K562 (cell line): Measurements from ENCODE around the gene CARMIL1. TPM values are rescaled to one million over a fixed set of nuclear protein-coding genes. Genes with fewer than 3 reads are reported as not detected.

Source experiments
- ATAC-seq: fragments of 200-7000 bp; cut with Tn5 transposase; 3 replicates; pipeline ENCODE4 v1.9.1; 2020; ENCODE audit warnings: moderate library complexity
- BruUV-seq: library from RNA; stranded (reverse); fragments of 400-500 nt; replicated peaks from 2 replicates; lab custom pipeline; 2021; lab: Mats Ljungman, UMichigan
- CTCF ChIA-PET: fragments of 300-600 bp; formaldehyde crosslinking; extraction: SDS; loops from one replicate; lab custom pipeline; 2021; ENCODE audit warnings: low intra/inter-chr PET ratio; lab: Yijun Ruan, JAX
- POLR2A ChIA-PET: fragments of 300-600, 350-650 bp; sonication (Branson Sonifier 250); formaldehyde crosslinking; extraction: SDS; loops from one replicate; lab custom pipeline; 2021; ENCODE audit warnings: antibody characterized with exemption, inconsistent platforms; lab: Yijun Ruan, JAX
- DNase-seq, 4 experiments: peaks; one replicate each; pipeline versions ENCODE4 v3.0.0 to v3.0.0-alpha.2; 2011 to 2018; ENCODE audit warnings: low spot score in 3 of 4, mixed read lengths in 3 of 4; ENCODE audit errors: extremely low read depth in 1 of 4
- FAIRE-seq: peaks from 2 replicates; lab custom pipeline; 2011; peaks lifted over from hg19 to GRCh38; lab: Jason Lieb, UNC
- H2AFZ ChIP-seq: 2 replicates; pipeline ENCODE4 v1.6.0; 2011; ENCODE audit warnings: low read depth, low read length, control low read depth, inconsistent platforms
- H3K27ac ChIP-seq: fragments of 200-600 bp; 3 replicates; pipeline ENCODE4 v1.8.0; 2011; ENCODE audit warnings: low read depth, mild to moderate bottlenecking, control low read depth, inconsistent platforms, low read length, moderate library complexity, mixed read lengths; ENCODE audit errors: extremely low read depth
- H3K27me3 ChIP-seq, 2 experiments: fragments of 300-600 bp in 1 of 2; 2 replicates in 1 of 2; 3 replicates in 1 of 2; pipeline versions ENCODE4 v1.6.0 to v1.8.0; 2011; ENCODE audit warnings: inconsistent platforms in 2 of 2, low read length in 2 of 2, mild to moderate bottlenecking in 1 of 2, mixed read lengths in 1 of 2, moderate library complexity in 1 of 2; ENCODE audit not compliant: control insufficient read depth in 2 of 2, insufficient read depth in 2 of 2
- H3K36me3 ChIP-seq: fragments of 300-600 bp; 3 replicates; pipeline ENCODE4 v1.8.0; 2011; ENCODE audit warnings: mild to moderate bottlenecking, low read length, inconsistent platforms; ENCODE audit not compliant: control insufficient read depth, insufficient read depth
- H3K4me1 ChIP-seq, 2 experiments: fragments of 200-600 bp in 1 of 2; replicated peaks in 1 of 2; 2 replicates in 1 of 2; 3 replicates in 1 of 2; pipeline versions ENCODE4 v1.5.1 to v1.8.0; 2011; ENCODE audit warnings: inconsistent platforms in 2 of 2, low read length in 2 of 2, mild to moderate bottlenecking in 1 of 2, mixed read lengths in 1 of 2, moderate library complexity in 1 of 2; ENCODE audit not compliant: control insufficient read depth in 2 of 2, insufficient read depth in 2 of 2
- H3K4me2 ChIP-seq: 2 replicates; pipeline ENCODE4 v1.6.1; 2011; ENCODE audit warnings: low read length, control low read depth, inconsistent platforms, mixed read lengths; ENCODE audit not compliant: insufficient read depth
- H3K4me3 ChIP-seq: fragments of 200-600 bp; sonication (generic), shearing (Covaris generic); 2 replicates; pipeline ENCODE4 v1.5.1; 2016; ENCODE audit warnings: control low read depth, inconsistent platforms
- H3K79me2 ChIP-seq: fragments of 200-600 bp; 3 replicates; pipeline ENCODE4 v1.8.0; 2011; ENCODE audit warnings: low read length, inconsistent platforms; ENCODE audit not compliant: control insufficient read depth, insufficient read depth
- H3K9ac ChIP-seq, 2 experiments: 2 replicates each; pipeline versions ENCODE4 v1.6.0 to v1.6.1; 2011; ENCODE audit warnings: low read depth in 2 of 2, low read length in 2 of 2, control low read depth in 1 of 2, inconsistent platforms in 1 of 2, mild to moderate bottlenecking in 1 of 2, mixed read lengths in 1 of 2; ENCODE audit not compliant: insufficient read depth in 1 of 2
- H3K9me1 ChIP-seq: one replicate; pipeline ENCODE4 v1.6.0; 2011; ENCODE audit warnings: inconsistent platforms, mild to moderate bottlenecking, low read length, moderate library complexity; ENCODE audit not compliant: control insufficient read depth, insufficient read depth
- H3K9me3 ChIP-seq: replicated peaks from 2 replicates; pipeline ENCODE4 v1.5.1; 2011; ENCODE audit warnings: low read depth, low read length, inconsistent platforms; ENCODE audit not compliant: control insufficient read depth, insufficient read depth
- H4K20me1 ChIP-seq: replicated peaks from 2 replicates; pipeline ENCODE4 v1.6.1; 2011; ENCODE audit warnings: low read length, inconsistent platforms, mixed read lengths; ENCODE audit not compliant: control insufficient read depth, insufficient read depth
- FOXJ2 ChIP-seq: fragments of 200-800 bp; sonication (Bioruptor generic); IDR thresholded peaks from 2 replicates; pipeline ENCODE4 v1.6.1; 2016; ENCODE audit warnings: missing genetic modification characterization, missing compliant biosample characterization
- HNRNPL ChIP-seq: fragments of 200-400 bp; formaldehyde crosslinking; IDR thresholded peaks from 2 replicates; pipeline ENCODE4 v1.6.1; 2017; ENCODE audit warnings: low read depth, mild to moderate bottlenecking, low read length
- RBM17 ChIP-seq: fragments of 200-400 bp; formaldehyde crosslinking; IDR thresholded peaks from 2 replicates; pipeline ENCODE4 v1.6.1; 2017; ENCODE audit warnings: low read depth, mild to moderate bottlenecking, low read length, borderline replicate concordance
- TGIF2 ChIP-seq: sonication (generic); formaldehyde crosslinking; IDR thresholded peaks from 2 replicates; pipeline ENCODE4 v1.8.1; 2022; ENCODE audit warnings: mild to moderate bottlenecking, missing genetic modification reagents, moderate library complexity
- ZNF124 ChIP-seq: sonication (generic); formaldehyde crosslinking; IDR thresholded peaks from 2 replicates; pipeline ENCODE4 v1.8.1; 2022; ENCODE audit warnings: missing genetic modification reagents
- ZNF165 ChIP-seq: fragments of 250-450 bp; sonication (Bioruptor Pico); IDR thresholded peaks from 2 replicates; pipeline ENCODE4 v1.4.0; 2020; ENCODE audit warnings: borderline replicate concordance
- ZNF224 ChIP-seq: sonication (generic); formaldehyde crosslinking; IDR thresholded peaks from 2 replicates; pipeline ENCODE4 v1.8.0; 2022; ENCODE audit warnings: mild to moderate bottlenecking, missing genetic modification reagents
- WGBS: fragments of 100-300 bp; shearing (Covaris generic); methylation state at CpG from one replicate; pipeline ENCODE4 v1.1.6; 2016; ENCODE audit warnings: low coverage, mixed read lengths; ENCODE audit not compliant: insufficient coverage; ENCODE audit errors: missing lambda C conversion rate; 5-methylcytosine and 5-hydroxymethylcytosine counted together
- in situ Hi-C: fragments of 300-500 bp; cut with MboI; formaldehyde crosslinking; loops from 4 replicates; pipeline ENCODE4 v1.15.0; 2018; ENCODE audit warnings: inconsistent platforms, mixed read lengths
- intact Hi-C: fragments of 100-400 bp; cut with micrococcal nuclease; formaldehyde crosslinking; loops from 2 replicates; pipeline ENCODE4 v1.14.2; 2022
- polyA plus RNA-seq, 8 experiments: library from polyadenylated mRNA; depleted of rRNA in 4 of 8; stranded (reverse) in 5 of 8; unstranded in 3 of 8; fragments of >200 nt; fragmentation: Nextera tagmentation in 2 of 8; fragmentation: Illumina TruSeq in 1 of 8; extraction: Ambion mirVana in 2 of 8; extraction: Trizol in 1 of 8; gene quantifications; 2 replicates each; pipeline versions ENCODE4 v1.2.1 to v1.2.3, GENCODE V29; 2011 to 2014; ENCODE audit warnings: inconsistent platforms in 1 of 8, missing spikeins in 1 of 8
- total RNA-seq, 7 experiments: library from RNA; depleted of rRNA in 6 of 7; stranded (reverse); fragments of >200 nt in 6 of 7; fragmentation: Illumina TruSeq in 2 of 7; extraction: Trizol in 2 of 7; gene quantifications; 2 replicates each; pipeline versions ENCODE4 v1.2.1 to v1.2.3, GENCODE V29; 2011 to 2021; ENCODE audit warnings: low replicate concordance in 1 of 7
- TF ChIP-seq, protein P1 (sequence below): sonication (generic); formaldehyde crosslinking; IDR thresholded peaks from 2 replicates; pipeline ENCODE4 v1.9.0; 2022; ENCODE audit warnings: mild to moderate bottlenecking, missing genetic modification reagents
- TF ChIP-seq, protein P2 (sequence below), 2 experiments: fragments of 150-350 bp in 1 of 2; IDR thresholded peaks; 2 replicates each; pipeline ENCODE4 v1.6.1; 2012 to 2016; ENCODE audit warnings: low read depth in 2 of 2, low read length in 2 of 2, mild to moderate bottlenecking in 1 of 2, moderate library complexity in 1 of 2
- TF ChIP-seq, protein P3 (sequence below): fragments of 450-650 bp; IDR thresholded peaks from 2 replicates; pipeline ENCODE4 v1.6.1; 2016; ENCODE audit warnings: low read depth

Gene CARMIL1
- total and polyA plus RNA-seq, 9 of the 15 experiments (the other 6 are each of a cell fraction or from before 2014, with no cell fraction given), result 0.04 to 0.32 (median 0.10) TPM; not detected in 1

DNA sequence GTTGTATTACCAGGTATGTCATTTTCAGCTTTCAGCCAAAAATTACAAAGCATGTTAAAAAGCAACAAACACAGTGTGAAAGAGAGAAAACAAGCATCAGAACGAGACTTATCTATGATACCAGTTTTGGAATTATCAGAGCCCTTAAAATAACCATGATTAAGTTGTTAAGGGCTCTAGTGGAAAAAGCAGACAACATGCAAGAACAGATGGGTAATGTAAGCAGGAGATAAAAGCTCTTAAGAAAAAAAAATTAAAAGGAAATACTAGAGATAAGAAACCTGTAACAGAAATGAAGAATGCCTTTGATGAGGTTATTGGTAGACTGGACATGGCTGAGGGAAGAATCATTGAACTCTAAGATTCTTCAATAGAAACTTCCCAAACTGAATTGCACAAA, 245.4 kb downstream of the CARMIL1 start:
- Histone ChIP-seq H3K4me1 (no peaks in the 10 kb centered on the region), H3K27me3 (peaks cover 0 to 4% of the 10 kb centered on the region in 2 experiments; a peak in 2 of 5 replicates), H2AFZ (no peak overlapping the region), H3K79me2 (no peaks in the 10 kb centered on the region), H3K9ac (no peak overlapping the region), H3K27ac (no peak overlapping the region), H3K36me3 (no peaks in the 10 kb centered on the region), H3K9me3 (no peaks in the 10 kb centered on the region), H4K20me1 (no peaks in the 10 kb centered on the region), H3K9me1 (no peaks in the 10 kb centered on the region), H3K4me3 (no peak overlapping the region), H3K4me2 (no peak overlapping the region)
- DNase-seq (no peak), ATAC-seq (no peak), FAIRE-seq (peak; percentile 11)
- ChIA-PET CTCF (no interaction called here), POLR2A (interaction anchor here (0.6 kb wide), 1 partner anchor 683 kb away, joined by 5 read pairs; no protein-coding TSS in a partner anchor)
- intact Hi-C loops (no loop called here), in situ Hi-C loops (no loop called here)
- WGBS, result 0% methylated on average over 1 of the region's 1 CpG
- no TSS peak for BruUV-seq
- TF ChIP-seq HNRNPL (no peak), ZNF224 (CRISPR knock-in tag) (no peak), ZNF124 (CRISPR knock-in tag) (no peak), ZNF165 (no peak), TGIF2 (no peak), RBM17 (no peak), FOXJ2 (tag) (peak; percentile 49; the same call in 1 of the 2 replicates)
- TF ChIP-seq, protein P1, sequence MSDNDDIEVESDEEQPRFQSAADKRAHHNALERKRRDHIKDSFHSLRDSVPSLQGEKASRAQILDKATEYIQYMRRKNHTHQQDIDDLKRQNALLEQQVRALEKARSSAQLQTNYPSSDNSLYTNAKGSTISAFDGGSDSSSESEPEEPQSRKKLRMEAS (CRISPR knock-in tag), result no peak
- TF ChIP-seq, protein P2, sequence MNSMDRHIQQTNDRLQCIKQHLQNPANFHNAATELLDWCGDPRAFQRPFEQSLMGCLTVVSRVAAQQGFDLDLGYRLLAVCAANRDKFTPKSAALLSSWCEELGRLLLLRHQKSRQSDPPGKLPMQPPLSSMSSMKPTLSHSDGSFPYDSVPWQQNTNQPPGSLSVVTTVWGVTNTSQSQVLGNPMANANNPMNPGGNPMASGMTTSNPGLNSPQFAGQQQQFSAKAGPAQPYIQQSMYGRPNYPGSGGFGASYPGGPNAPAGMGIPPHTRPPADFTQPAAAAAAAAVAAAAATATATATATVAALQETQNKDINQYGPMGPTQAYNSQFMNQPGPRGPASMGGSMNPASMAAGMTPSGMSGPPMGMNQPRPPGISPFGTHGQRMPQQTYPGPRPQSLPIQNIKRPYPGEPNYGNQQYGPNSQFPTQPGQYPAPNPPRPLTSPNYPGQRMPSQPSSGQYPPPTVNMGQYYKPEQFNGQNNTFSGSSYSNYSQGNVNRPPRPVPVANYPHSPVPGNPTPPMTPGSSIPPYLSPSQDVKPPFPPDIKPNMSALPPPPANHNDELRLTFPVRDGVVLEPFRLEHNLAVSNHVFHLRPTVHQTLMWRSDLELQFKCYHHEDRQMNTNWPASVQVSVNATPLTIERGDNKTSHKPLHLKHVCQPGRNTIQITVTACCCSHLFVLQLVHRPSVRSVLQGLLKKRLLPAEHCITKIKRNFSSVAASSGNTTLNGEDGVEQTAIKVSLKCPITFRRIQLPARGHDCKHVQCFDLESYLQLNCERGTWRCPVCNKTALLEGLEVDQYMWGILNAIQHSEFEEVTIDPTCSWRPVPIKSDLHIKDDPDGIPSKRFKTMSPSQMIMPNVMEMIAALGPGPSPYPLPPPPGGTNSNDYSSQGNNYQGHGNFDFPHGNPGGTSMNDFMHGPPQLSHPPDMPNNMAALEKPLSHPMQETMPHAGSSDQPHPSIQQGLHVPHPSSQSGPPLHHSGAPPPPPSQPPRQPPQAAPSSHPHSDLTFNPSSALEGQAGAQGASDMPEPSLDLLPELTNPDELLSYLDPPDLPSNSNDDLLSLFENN (IDR thresholded peaks at IDR 0.05; ENCODE audit: low read depth in 2 of 2, low read length in 2 of 2), result no peak
- TF ChIP-seq, protein P3, sequence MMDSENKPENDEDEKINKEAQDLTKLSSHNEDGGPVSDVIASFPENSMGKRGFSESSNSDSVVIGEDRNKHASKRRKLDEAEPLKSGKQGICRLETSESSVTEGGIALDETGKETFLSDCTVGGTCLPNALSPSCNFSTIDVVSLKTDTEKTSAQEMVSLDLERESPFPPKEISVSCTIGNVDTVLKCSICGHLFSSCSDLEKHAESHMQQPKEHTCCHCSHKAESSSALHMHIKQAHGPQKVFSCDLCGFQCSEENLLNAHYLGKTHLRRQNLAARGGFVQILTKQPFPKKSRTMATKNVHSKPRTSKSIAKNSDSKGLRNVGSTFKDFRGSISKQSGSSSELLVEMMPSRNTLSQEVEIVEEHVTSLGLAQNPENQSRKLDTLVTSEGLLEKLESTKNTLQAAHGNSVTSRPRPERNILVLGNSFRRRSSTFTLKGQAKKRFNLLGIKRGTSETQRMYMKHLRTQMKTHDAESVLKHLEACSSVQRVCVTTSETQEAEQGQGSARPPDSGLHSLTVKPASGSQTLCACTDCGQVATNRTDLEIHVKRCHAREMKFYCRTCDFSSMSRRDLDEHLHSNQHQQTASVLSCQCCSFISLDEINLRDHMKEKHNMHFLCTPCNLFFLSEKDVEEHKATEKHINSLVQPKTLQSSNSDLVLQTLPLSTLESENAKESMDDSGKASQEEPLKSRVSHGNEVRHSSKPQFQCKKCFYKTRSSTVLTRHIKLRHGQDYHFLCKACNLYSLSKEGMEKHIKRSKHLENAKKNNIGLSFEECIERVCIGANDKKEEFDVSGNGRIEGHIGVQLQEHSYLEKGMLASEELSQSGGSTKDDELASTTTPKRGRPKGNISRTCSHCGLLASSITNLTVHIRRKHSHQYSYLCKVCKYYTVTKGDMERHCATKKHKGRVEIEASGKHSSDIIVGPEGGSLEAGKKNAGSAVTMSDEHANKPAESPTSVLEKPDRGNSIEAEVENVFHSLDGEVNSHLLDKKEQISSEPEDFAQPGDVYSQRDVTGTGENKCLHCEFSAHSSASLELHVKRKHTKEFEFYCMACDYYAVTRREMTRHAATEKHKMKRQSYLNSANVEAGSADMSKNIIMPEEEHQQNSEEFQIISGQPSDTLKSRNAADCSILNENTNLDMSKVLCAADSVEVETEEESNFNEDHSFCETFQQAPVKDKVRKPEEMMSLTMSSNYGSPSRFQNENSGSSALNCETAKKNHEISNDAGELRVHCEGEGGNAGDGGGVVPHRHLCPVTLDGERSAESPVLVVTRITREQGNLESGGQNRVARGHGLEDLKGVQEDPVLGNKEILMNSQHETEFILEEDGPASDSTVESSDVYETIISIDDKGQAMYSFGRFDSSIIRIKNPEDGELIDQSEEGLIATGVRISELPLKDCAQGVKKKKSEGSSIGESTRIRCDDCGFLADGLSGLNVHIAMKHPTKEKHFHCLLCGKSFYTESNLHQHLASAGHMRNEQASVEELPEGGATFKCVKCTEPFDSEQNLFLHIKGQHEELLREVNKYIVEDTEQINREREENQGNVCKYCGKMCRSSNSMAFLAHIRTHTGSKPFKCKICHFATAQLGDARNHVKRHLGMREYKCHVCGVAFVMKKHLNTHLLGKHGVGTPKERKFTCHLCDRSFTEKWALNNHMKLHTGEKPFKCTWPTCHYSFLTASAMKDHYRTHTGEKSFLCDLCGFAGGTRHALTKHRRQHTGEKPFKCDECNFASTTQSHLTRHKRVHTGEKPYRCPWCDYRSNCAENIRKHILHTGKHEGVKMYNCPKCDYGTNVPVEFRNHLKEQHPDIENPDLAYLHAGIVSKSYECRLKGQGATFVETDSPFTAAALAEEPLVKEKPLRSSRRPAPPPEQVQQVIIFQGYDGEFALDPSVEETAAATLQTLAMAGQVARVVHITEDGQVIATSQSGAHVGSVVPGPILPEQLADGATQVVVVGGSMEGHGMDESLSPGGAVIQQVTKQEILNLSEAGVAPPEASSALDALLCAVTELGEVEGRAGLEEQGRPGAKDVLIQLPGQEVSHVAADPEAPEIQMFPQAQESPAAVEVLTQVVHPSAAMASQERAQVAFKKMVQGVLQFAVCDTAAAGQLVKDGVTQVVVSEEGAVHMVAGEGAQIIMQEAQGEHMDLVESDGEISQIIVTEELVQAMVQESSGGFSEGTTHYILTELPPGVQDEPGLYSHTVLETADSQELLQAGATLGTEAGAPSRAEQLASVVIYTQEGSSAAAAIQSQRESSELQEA, result no peak
